Raji (cell line): ENCODE measurements around the gene ZNF862.

Experiments used
- POLR2A ChIP-seq: IDR thresholded peaks from 2 replicates; pipeline ENCODE4 v1.6.1; 2011; ENCODE audit warnings: low read depth, low read length, control low read depth; ENCODE audit not compliant: insufficient read depth

The ZNF862 gene

GRCh38 chr7:149871576-149871975 is 33.4 kb downstream of the ZNF862 start:
- TF ChIP-seq POLR2A = no peak

GRCh38 chr7:149872419-149873073 is 34.4 kb downstream of the ZNF862 start:
- TF ChIP-seq POLR2A = no peak

- TF ChIP-seq POLR2A = no peak
Observed at GRCh38 chr7:149873074-149873969, 35.1 kb downstream of the ZNF862 start, which contains the start of gene ATP6V0E2. TSS of gene ATP6V0E2 (plus strand) at chr7:149873969. CDS start at chr7:149874066, 97 bp downstream.

GRCh38 chr7:149873970-149874643 is 35.9 kb downstream of the ZNF862 start:
- TF ChIP-seq POLR2A = peak; percentile 73

GRCh38 chr7:149874644-149875028 is 36.5 kb downstream of the ZNF862 start:
- TF ChIP-seq POLR2A = no peak

GRCh38 chr7:149875396-149875795 is 37.2 kb downstream of the ZNF862 start:
- TF ChIP-seq POLR2A = no peak

GRCh38 chr7:149877890-149878522 is 39.8 kb downstream of the ZNF862 start:
- no peak for TF ChIP-seq POLR2A

- TF ChIP-seq POLR2A = no peak
Observed at GRCh38 chr7:149878523-149878921, 40.3 kb downstream of the ZNF862 start.

GRCh38 chr7:149879271-149879743 is 41.1 kb downstream of the ZNF862 start:
- TF ChIP-seq POLR2A = no peak

- TF ChIP-seq POLR2A = no peak
Observed at GRCh38 chr7:149879766-149880637, 41.8 kb downstream of the ZNF862 start.

- no peak for TF ChIP-seq POLR2A
Observed at GRCh38 chr7:149880638-149881311, 42.6 kb downstream of the ZNF862 start.

GRCh38 chr7:149881328-149882247 is 43.4 kb downstream of the ZNF862 start:
- no peak for TF ChIP-seq POLR2A
